Transverse colon (tissue), 3 donors: ENCODE results near the gene ITPKB.

ENCODE experiments used
- CTCF ChIP-seq, 5 experiments: fragments of 200-600 bp in 3 of 5; fragments of 450-650 bp in 2 of 5; sonication (generic) in 3 of 5; IDR thresholded peaks; 1 replicate in 2 of 5; 2 replicates in 3 of 5; pipeline ENCODE4 v1.5.1; 2016 to 2017; ENCODE audit warnings: antibody characterized with exemption in 5 of 5, inconsistent platforms in 3 of 5, mild to moderate bottlenecking in 2 of 5, moderate library complexity in 1 of 5
- POLR2A ChIP-seq: fragments of 450-650 bp; IDR thresholded peaks from one replicate; pipeline ENCODE4 v1.6.1; 2016; ENCODE audit warnings: antibody characterized with exemption, mild to moderate bottlenecking, moderate library complexity

GRCh38 chr1:226628612-226629155 is 110.4 kb downstream of the ITPKB start:
- TF ChIP-seq POLR2A (no peak), CTCF (IDR thresholded peaks at IDR 0.05) (no peak)
